Stimulated activated CD4-positive, alpha-beta T cell treated with anti-CD3 and anti-CD28 coated beads, Interleukin-12 subunit alpha, Interleukin-12 subunit beta, amount 100 ng/mL, for 24 hours (primary cell): ENCODE data around the gene SDSL.

Experiments
- DNase-seq, 2 experiments: peaks; one replicate each; pipeline ENCODE4 v3.0.0-alpha.2; 2020; ENCODE audit warnings: low read depth in 2 of 2

The SDSL gene

DNA sequence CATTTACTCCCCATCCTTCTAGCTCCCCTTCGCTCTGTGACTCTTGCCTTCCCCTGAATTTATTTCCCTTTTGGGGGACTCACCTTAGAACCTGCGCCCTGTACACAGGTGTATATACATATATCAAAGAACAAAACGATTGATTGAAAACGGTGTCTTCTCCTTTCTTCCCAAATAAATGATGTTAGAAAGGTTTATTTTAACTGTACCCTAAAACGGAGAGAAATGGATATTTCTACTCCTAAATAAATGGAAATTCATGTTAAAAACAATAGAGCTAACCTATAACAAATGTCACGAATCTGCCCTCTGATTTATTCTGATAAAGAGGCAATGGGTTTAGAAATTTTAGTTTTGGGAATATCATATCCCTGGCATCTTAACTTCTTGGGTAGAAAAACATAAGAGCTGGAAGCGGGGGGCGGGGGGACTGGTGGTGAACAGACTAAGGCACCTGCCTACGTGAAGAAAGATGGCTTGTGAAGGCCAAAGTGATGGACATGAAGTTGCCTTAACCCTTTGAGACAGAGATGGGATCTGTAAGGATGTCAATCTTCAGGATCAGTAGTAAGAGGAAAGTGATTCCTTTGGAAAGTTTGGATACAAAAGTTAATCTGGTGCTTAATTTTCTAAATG lies 58.3 kb downstream of the SDSL start:
- DNase-seq = no peak

- DNase-seq = no peak
Observed at GRCh38 chr12:113482334-113482733, 60.2 kb downstream of the SDSL start.

DNA sequence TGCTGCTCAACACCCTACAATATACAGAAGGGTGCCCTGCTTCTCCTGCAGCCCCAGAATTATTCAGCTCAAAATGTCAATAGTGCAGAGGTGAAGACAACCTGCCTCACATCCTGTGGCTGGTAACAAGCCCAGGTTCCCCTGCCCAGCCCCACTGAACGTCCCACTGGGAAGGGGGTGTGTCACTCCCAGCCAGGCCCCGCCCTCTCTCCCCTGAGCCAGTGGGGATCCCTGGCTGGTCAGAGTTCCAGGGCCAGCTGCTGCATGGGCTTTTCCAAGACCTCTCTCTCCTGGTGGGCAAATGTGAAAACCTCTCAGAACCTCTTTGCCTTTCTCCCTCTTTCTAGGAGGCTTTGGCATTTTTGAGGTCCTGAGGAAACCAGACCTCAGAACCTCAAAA lies 63.1 kb downstream of the SDSL start:
- DNase-seq = no peak

- DNase-seq = no peak
Observed at GRCh38 chr12:113486722-113487121, 64.5 kb downstream of the SDSL start.
